ENCODE data around the gene LCN1.

GRCh38 chr9:135487281-135488012 lies 33.8 kb upstream of the LCN1 start:
- TF ChIP-seq, protein P1, sequence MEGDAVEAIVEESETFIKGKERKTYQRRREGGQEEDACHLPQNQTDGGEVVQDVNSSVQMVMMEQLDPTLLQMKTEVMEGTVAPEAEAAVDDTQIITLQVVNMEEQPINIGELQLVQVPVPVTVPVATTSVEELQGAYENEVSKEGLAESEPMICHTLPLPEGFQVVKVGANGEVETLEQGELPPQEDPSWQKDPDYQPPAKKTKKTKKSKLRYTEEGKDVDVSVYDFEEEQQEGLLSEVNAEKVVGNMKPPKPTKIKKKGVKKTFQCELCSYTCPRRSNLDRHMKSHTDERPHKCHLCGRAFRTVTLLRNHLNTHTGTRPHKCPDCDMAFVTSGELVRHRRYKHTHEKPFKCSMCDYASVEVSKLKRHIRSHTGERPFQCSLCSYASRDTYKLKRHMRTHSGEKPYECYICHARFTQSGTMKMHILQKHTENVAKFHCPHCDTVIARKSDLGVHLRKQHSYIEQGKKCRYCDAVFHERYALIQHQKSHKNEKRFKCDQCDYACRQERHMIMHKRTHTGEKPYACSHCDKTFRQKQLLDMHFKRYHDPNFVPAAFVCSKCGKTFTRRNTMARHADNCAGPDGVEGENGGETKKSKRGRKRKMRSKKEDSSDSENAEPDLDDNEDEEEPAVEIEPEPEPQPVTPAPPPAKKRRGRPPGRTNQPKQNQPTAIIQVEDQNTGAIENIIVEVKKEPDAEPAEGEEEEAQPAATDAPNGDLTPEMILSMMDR (IDR thresholded peaks at IDR 0.05), result no peak
- no peak for TF ChIP-seq POLR2A (IDR thresholded peaks at IDR 0.05)

All from thyroid gland (tissue), 4 donors.